ENCODE data around the gene VCAN.

- TF ChIP-seq SCRT1 (tag by site-specific recombination; IDR thresholded peaks at IDR 0.05; ENCODE audit: borderline replicate concordance): no peak
- TF ChIP-seq ZBTB7A (tag by site-specific recombination; IDR thresholded peaks at IDR 0.05; ENCODE audit: low read depth): no peak
These were observed 118.2 kb downstream of the VCAN start for GRCh38 chr5:83589786-83590185.

Measured in HEK293 (cell line).